SKM-1 (cell line): ENCODE data around the gene OTX2.

Experiments
- DNase-seq: peaks from one replicate; lab custom pipeline; 2025; ENCODE audit not compliant: unreplicated experiment; lab: John Stamatoyannopoulos, UW

The OTX2 gene

GRCh38 chr14:56812364-56813141 is 2.3 kb upstream of the OTX2 start:
- no peak for DNase-seq

GRCh38 chr14:56811593-56812363 is 1.5 kb upstream of the OTX2 start:
- DNase-seq, result no peak

GRCh38 chr14:56810836-56811592 is 735 bp upstream of the OTX2 start:
- no peak for DNase-seq

GRCh38 chr14:56809270-56810146 is 771 bp downstream of the OTX2 start:
- DNase-seq, result no peak

- DNase-seq, result no peak
Observed at GRCh38 chr14:56808383-56809269, 1.7 kb downstream of the OTX2 start.

GRCh38 chr14:56808110-56808382 is 2.2 kb downstream of the OTX2 start:
- no peak for DNase-seq

- DNase-seq, result no peak
Observed at GRCh38 chr14:56807386-56808109, 2.7 kb downstream of the OTX2 start.

- no peak for DNase-seq
Observed at GRCh38 chr14:56806760-56807159, 3.5 kb downstream of the OTX2 start.

GRCh38 chr14:56805992-56806727 is 4.1 kb downstream of the OTX2 start:
- DNase-seq, result no peak

- DNase-seq, result no peak
Observed at GRCh38 chr14:56805201-56805991, 4.9 kb downstream of the OTX2 start.

- DNase-seq, result no peak
Observed at GRCh38 chr14:56803816-56804535, 6.3 kb downstream of the OTX2 start.

- DNase-seq, result no peak
Observed at GRCh38 chr14:56801920-56802319, 8.4 kb downstream of the OTX2 start.

GRCh38 chr14:56799343-56799645 is 11.0 kb downstream of the OTX2 start:
- no peak for DNase-seq

GRCh38 chr14:56798447-56799342 is 11.6 kb downstream of the OTX2 start:
- no peak for DNase-seq

GRCh38 chr14:56797569-56798446 is 12.5 kb downstream of the OTX2 start:
- DNase-seq, result no peak
